HepG2 (cell line): ENCODE data around the gene WNK4. TPM values are rescaled to one million over a fixed set of nuclear protein-coding genes. Genes with fewer than 3 reads are reported as not detected.

Source experiments
- AHR ChIP-seq: IDR thresholded peaks from 2 replicates; pipeline ENCODE4 v1.6.1; 2018; ENCODE audit warnings: missing genetic modification reagents, missing compliant biosample characterization
- SMAD1 ChIP-seq: sonication (generic); formaldehyde crosslinking; IDR thresholded peaks from 2 replicates; pipeline ENCODE4 v1.4.0; 2020; ENCODE audit warnings: missing genetic modification reagents, low read depth, mild to moderate bottlenecking, borderline replicate concordance
- ZNF234 ChIP-seq: sonication (generic); formaldehyde crosslinking; conservative IDR thresholded peaks from 2 replicates; pipeline ENCODE4 v1.5.1; 2020; ENCODE audit warnings: mild to moderate bottlenecking, missing genetic modification reagents
- ZNF530 ChIP-seq: sonication (generic); formaldehyde crosslinking; IDR thresholded peaks from 2 replicates; pipeline ENCODE4 v1.5.0; 2020; ENCODE audit warnings: low read depth, mild to moderate bottlenecking, missing genetic modification reagents
- ZNF792 ChIP-seq: IDR thresholded peaks from 2 replicates; pipeline ENCODE4 v1.6.1; 2016
- polyA plus RNA-seq, 8 experiments: library from polyadenylated mRNA; depleted of rRNA in 3 of 8; stranded (reverse) in 7 of 8; unstranded in 1 of 8; fragments of >200 nt; fragmentation: Illumina TruSeq in 4 of 8; extraction: Trizol in 4 of 8; gene quantifications; 2 replicates each; pipeline versions ENCODE4 v1.2.1 to v1.2.3, GENCODE V29; 2011 to 2016; ENCODE audit warnings: low read depth in 4 of 8, missing spikeins in 1 of 8, mixed read lengths in 1 of 8; ENCODE audit not compliant: insufficient read depth in 1 of 8
- total RNA-seq, 5 experiments: library from RNA; depleted of rRNA; stranded (reverse); fragments of >200 nt; fragmentation: Illumina TruSeq; extraction: Trizol; gene quantifications; 2 replicates each; pipeline ENCODE4 v1.2.3, GENCODE V29; 2016; ENCODE audit warnings: low read depth in 1 of 5
- TF ChIP-seq, protein P1 (sequence below): sonication (generic); formaldehyde crosslinking; IDR thresholded peaks from 2 replicates; pipeline ENCODE4 v1.4.0; 2020; ENCODE audit warnings: missing genetic modification reagents
- TF ChIP-seq, protein P2 (sequence below): sonication (generic); formaldehyde crosslinking; IDR thresholded peaks from 2 replicates; pipeline ENCODE4 v1.8.0; 2022; ENCODE audit warnings: missing genetic modification reagents, mild to moderate bottlenecking, moderate library complexity, borderline replicate concordance
- TF ChIP-seq, protein P3 (sequence below): sonication (generic); formaldehyde crosslinking; IDR thresholded peaks from 2 replicates; pipeline ENCODE4 v1.5.0; 2020; ENCODE audit warnings: missing genetic modification reagents
- TF ChIP-seq, protein P4 (sequence below): IDR thresholded peaks from 2 replicates; pipeline ENCODE4 v1.6.1; 2012; ENCODE audit warnings: low read length, improper control_type of control experiment
- TF ChIP-seq, protein P5 (sequence below): sonication (generic); formaldehyde crosslinking; IDR thresholded peaks from 2 replicates; pipeline ENCODE4 v1.4.0; 2020; ENCODE audit warnings: missing genetic modification reagents, borderline replicate concordance
- TF ChIP-seq, protein P6 (sequence below): sonication (generic); formaldehyde crosslinking; IDR thresholded peaks from 2 replicates; pipeline ENCODE4 v1.4.0; 2020; ENCODE audit warnings: missing genetic modification reagents, mild to moderate bottlenecking, borderline replicate concordance

Gene WNK4
- total and polyA plus RNA-seq, 2 of the 13 experiments (the other 11 are each of a cell fraction or from before 2014, with no cell fraction given), result 2.7 to 13.7 TPM

DNA sequence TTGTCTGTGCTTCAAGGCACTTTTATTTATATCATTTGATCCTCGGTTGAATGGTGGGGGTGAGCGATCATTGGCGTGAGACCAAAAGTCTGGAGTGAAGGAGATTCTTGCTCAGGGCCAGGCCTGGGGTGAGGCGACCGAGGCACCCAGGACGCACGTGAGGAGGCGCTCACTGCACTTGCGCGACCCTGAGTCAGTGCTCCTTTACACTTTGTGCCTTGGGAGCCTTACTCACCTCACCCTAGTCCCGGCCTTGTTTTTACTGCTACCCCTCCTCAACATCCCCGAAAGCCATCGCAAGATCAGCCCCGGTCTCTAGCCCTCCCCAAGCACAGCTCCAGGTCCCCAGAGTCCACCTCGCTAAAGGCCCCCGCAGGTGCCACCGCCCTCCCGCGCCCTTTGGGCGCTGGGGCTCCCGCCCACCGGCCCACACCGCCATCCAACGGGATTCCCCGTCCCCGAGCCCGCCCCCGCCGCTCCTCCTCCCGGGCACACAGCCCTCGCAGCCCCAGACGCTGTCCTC lies 36.1 kb upstream of the WNK4 start (continued):
- TF ChIP-seq, protein P1, sequence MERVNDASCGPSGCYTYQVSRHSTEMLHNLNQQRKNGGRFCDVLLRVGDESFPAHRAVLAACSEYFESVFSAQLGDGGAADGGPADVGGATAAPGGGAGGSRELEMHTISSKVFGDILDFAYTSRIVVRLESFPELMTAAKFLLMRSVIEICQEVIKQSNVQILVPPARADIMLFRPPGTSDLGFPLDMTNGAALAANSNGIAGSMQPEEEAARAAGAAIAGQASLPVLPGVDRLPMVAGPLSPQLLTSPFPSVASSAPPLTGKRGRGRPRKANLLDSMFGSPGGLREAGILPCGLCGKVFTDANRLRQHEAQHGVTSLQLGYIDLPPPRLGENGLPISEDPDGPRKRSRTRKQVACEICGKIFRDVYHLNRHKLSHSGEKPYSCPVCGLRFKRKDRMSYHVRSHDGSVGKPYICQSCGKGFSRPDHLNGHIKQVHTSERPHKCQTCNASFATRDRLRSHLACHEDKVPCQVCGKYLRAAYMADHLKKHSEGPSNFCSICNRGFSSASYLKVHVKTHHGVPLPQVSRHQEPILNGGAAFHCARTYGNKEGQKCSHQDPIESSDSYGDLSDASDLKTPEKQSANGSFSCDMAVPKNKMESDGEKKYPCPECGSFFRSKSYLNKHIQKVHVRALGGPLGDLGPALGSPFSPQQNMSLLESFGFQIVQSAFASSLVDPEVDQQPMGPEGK, result no peak
- TF ChIP-seq, protein P2, sequence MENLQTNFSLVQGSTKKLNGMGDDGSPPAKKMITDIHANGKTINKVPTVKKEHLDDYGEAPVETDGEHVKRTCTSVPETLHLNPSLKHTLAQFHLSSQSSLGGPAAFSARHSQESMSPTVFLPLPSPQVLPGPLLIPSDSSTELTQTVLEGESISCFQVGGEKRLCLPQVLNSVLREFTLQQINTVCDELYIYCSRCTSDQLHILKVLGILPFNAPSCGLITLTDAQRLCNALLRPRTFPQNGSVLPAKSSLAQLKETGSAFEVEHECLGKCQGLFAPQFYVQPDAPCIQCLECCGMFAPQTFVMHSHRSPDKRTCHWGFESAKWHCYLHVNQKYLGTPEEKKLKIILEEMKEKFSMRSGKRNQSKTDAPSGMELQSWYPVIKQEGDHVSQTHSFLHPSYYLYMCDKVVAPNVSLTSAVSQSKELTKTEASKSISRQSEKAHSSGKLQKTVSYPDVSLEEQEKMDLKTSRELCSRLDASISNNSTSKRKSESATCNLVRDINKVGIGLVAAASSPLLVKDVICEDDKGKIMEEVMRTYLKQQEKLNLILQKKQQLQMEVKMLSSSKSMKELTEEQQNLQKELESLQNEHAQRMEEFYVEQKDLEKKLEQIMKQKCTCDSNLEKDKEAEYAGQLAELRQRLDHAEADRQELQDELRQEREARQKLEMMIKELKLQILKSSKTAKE (CRISPR knock-in tag), result no peak
- peak; percentile 18; the same call in 1 of the 2 replicates for TF ChIP-seq ZNF792 (CRISPR knock-in tag)
- TF ChIP-seq, protein P3, sequence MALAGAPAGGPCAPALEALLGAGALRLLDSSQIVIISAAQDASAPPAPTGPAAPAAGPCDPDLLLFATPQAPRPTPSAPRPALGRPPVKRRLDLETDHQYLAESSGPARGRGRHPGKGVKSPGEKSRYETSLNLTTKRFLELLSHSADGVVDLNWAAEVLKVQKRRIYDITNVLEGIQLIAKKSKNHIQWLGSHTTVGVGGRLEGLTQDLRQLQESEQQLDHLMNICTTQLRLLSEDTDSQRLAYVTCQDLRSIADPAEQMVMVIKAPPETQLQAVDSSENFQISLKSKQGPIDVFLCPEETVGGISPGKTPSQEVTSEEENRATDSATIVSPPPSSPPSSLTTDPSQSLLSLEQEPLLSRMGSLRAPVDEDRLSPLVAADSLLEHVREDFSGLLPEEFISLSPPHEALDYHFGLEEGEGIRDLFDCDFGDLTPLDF (CRISPR knock-in tag), result no peak
- TF ChIP-seq, protein P4, sequence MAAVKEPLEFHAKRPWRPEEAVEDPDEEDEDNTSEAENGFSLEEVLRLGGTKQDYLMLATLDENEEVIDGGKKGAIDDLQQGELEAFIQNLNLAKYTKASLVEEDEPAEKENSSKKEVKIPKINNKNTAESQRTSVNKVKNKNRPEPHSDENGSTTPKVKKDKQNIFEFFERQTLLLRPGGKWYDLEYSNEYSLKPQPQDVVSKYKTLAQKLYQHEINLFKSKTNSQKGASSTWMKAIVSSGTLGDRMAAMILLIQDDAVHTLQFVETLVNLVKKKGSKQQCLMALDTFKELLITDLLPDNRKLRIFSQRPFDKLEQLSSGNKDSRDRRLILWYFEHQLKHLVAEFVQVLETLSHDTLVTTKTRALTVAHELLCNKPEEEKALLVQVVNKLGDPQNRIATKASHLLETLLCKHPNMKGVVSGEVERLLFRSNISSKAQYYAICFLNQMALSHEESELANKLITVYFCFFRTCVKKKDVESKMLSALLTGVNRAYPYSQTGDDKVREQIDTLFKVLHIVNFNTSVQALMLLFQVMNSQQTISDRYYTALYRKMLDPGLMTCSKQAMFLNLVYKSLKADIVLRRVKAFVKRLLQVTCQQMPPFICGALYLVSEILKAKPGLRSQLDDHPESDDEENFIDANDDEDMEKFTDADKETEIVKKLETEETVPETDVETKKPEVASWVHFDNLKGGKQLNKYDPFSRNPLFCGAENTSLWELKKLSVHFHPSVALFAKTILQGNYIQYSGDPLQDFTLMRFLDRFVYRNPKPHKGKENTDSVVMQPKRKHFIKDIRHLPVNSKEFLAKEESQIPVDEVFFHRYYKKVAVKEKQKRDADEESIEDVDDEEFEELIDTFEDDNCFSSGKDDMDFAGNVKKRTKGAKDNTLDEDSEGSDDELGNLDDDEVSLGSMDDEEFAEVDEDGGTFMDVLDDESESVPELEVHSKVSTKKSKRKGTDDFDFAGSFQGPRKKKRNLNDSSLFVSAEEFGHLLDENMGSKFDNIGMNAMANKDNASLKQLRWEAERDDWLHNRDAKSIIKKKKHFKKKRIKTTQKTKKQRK, result no peak
- TF ChIP-seq, protein P5, sequence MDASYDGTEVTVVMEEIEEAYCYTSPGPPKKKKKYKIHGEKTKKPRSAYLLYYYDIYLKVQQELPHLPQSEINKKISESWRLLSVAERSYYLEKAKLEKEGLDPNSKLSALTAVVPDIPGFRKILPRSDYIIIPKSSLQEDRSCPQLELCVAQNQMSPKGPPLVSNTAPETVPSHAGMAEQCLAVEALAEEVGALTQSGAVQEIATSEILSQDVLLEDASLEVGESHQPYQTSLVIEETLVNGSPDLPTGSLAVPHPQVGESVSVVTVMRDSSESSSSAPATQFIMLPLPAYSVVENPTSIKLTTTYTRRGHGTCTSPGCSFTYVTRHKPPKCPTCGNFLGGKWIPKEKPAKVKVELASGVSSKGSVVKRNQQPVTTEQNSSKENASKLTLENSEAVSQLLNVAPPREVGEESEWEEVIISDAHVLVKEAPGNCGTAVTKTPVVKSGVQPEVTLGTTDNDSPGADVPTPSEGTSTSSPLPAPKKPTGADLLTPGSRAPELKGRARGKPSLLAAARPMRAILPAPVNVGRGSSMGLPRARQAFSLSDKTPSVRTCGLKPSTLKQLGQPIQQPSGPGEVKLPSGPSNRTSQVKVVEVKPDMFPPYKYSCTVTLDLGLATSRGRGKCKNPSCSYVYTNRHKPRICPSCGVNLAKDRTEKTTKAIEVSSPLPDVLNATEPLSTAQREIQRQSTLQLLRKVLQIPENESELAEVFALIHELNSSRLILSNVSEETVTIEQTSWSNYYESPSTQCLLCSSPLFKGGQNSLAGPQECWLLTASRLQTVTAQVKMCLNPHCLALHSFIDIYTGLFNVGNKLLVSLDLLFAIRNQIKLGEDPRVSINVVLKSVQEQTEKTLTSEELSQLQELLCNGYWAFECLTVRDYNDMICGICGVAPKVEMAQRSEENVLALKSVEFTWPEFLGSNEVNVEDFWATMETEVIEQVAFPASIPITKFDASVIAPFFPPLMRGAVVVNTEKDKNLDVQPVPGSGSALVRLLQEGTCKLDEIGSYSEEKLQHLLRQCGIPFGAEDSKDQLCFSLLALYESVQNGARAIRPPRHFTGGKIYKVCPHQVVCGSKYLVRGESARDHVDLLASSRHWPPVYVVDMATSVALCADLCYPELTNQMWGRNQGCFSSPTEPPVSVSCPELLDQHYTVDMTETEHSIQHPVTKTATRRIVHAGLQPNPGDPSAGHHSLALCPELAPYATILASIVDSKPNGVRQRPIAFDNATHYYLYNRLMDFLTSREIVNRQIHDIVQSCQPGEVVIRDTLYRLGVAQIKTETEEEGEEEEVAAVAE, result no peak
- TF ChIP-seq AHR (CRISPR knock-in tag), result no peak; the same call in 1 of the 2 replicates
- no peak for TF ChIP-seq ZNF530 (CRISPR knock-in tag)
- TF ChIP-seq, protein P6, sequence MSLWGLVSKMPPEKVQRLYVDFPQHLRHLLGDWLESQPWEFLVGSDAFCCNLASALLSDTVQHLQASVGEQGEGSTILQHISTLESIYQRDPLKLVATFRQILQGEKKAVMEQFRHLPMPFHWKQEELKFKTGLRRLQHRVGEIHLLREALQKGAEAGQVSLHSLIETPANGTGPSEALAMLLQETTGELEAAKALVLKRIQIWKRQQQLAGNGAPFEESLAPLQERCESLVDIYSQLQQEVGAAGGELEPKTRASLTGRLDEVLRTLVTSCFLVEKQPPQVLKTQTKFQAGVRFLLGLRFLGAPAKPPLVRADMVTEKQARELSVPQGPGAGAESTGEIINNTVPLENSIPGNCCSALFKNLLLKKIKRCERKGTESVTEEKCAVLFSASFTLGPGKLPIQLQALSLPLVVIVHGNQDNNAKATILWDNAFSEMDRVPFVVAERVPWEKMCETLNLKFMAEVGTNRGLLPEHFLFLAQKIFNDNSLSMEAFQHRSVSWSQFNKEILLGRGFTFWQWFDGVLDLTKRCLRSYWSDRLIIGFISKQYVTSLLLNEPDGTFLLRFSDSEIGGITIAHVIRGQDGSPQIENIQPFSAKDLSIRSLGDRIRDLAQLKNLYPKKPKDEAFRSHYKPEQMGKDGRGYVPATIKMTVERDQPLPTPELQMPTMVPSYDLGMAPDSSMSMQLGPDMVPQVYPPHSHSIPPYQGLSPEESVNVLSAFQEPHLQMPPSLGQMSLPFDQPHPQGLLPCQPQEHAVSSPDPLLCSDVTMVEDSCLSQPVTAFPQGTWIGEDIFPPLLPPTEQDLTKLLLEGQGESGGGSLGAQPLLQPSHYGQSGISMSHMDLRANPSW (CRISPR knock-in tag), result no peak
- TF ChIP-seq SMAD1 (CRISPR knock-in tag), result no peak; the same call in 1 of the 2 replicates
- no peak for TF ChIP-seq ZNF234 (CRISPR knock-in tag)
